Subcutaneous adipose tissue (tissue), 4 donors: ENCODE measurements around the gene TTLL13. TPM values are rescaled to one million over a fixed set of nuclear protein-coding genes. Genes with fewer than 3 reads are reported as not detected.

Source experiments
- CTCF ChIP-seq: fragments of 450-650 bp; IDR thresholded peaks from one replicate; pipeline ENCODE4 v1.5.1; 2016; ENCODE audit warnings: low read depth, mild to moderate bottlenecking, control low read depth, antibody characterized with exemption, moderate library complexity
- total RNA-seq, 4 donors: library from RNA; depleted of rRNA; stranded (reverse); fragments of >200 nt; gene quantifications; one replicate each; pipeline ENCODE4 v1.1.0, GENCODE V29; 2016

The TTLL13 gene
- total RNA-seq, 4 donors from 2014 or later: 0.22 to 0.51 TPM; not detected in 2

- TF ChIP-seq CTCF: no peak
Measured at GRCh38 chr15:90240856-90241255, 8.5 kb upstream of the TTLL13 start.

GRCh38 chr15:90241343-90242192 lies 7.8 kb upstream of the TTLL13 start:
- no peak for TF ChIP-seq CTCF

GRCh38 chr15:90243943-90244639 lies 5.3 kb upstream of the TTLL13 start:
- TF ChIP-seq CTCF: no peak

- TF ChIP-seq CTCF: no peak
Measured at GRCh38 chr15:90248789-90249202, 560 bp upstream of the TTLL13 start.

- no peak for TF ChIP-seq CTCF
Measured at GRCh38 chr15:90257776-90258175, 8.4 kb downstream of the TTLL13 start.

- TF ChIP-seq CTCF: no peak
Measured at GRCh38 chr15:90259524-90259923, 10.2 kb downstream of the TTLL13 start.

GRCh38 chr15:90261811-90262210 lies 12.5 kb downstream of the TTLL13 start:
- no peak for TF ChIP-seq CTCF
